ENCODE measurements around the gene STIM2. TPM values are rescaled to one million over a fixed set of nuclear protein-coding genes. Genes with fewer than 3 reads are reported as not detected.

Gene STIM2
- total and polyA plus RNA-seq, 4 experiments from 2014 or later, result 23.8 to 91.7 (median 62.7) TPM

GRCh38 chr4:26937567-26937966, 76.9 kb downstream of the STIM2 start:
- intact Hi-C loops (cut with micrococcal nuclease), result no loop called here
- H3K4me3 Mint-ChIP-seq, result no peak overlapping the region
- no peak overlapping the region for H3K27ac Mint-ChIP-seq
- H3K9me3 ChIP-seq (ENCODE audit: control insufficient read depth in 1 of 2, low read length in 2 of 2), result no peaks in the 10 kb centered on the region
- H3K4me3 ChIP-seq (ENCODE audit: low read length in 2 of 2), result no peak overlapping the region
- no peaks in the 10 kb centered on the region for H3K27me3 Mint-ChIP-seq
- peaks cover 73% of the 10 kb centered on the region for H3K4me1 ChIP-seq (ENCODE audit: insufficient read depth, low read length)
- POLR2A ChIA-PET (ENCODE audit: partially characterized antibody), result interaction anchor here (0.6 to 1.3 kb wide), 4 partner anchors 10 to 77 kb away, joined by 3 to 7 read pairs (median 5); partner anchors contain the start of gene STIM2
- peaks cover 2 to 4% of the 10 kb centered on the region in 2 donors for H3K36me3 Mint-ChIP-seq
- no peaks in the 10 kb centered on the region for H3K27me3 ChIP-seq (ENCODE audit: insufficient read depth, low read length)
- no peak overlapping the region for H3K27ac ChIP-seq (ENCODE audit: low read depth, low read length)
- H3K36me3 ChIP-seq (ENCODE audit: insufficient read depth, low read length), result no peaks in the 10 kb centered on the region
- DNase-seq, result no peak
- no peaks in the 10 kb centered on the region for H3K9me3 Mint-ChIP-seq
- H3K4me1 Mint-ChIP-seq, result peaks cover 54 to 78% (median 68%) of the 10 kb centered on the region in 4 donors
- CTCF ChIA-PET (ENCODE audit: partially characterized antibody), result interaction anchor here (0.9 to 1.1 kb wide), 2 partner anchors 63 to 108 kb away, joined by 3 read pairs; no protein-coding TSS in a partner anchor

- no peak overlapping the region for H3K4me3 Mint-ChIP-seq
- H3K27me3 ChIP-seq (ENCODE audit: insufficient read depth, low read length), result no peaks in the 10 kb centered on the region
- no peak for DNase-seq
- H3K4me3 ChIP-seq (ENCODE audit: low read length in 2 of 2), result no peak overlapping the region
- H3K4me1 Mint-ChIP-seq, result peaks cover 57 to 78% (median 69%) of the 10 kb centered on the region in 4 donors
- intact Hi-C loops (cut with micrococcal nuclease), result no loop called here
- H3K9me3 Mint-ChIP-seq, result no peaks in the 10 kb centered on the region
- H3K27ac ChIP-seq (ENCODE audit: low read depth, low read length), result no peak overlapping the region
- no peaks in the 10 kb centered on the region for H3K27me3 Mint-ChIP-seq
- peaks cover 76% of the 10 kb centered on the region for H3K4me1 ChIP-seq (ENCODE audit: insufficient read depth, low read length)
- ChIA-PET POLR2A (ENCODE audit: partially characterized antibody) (interaction anchor here (0.8 to 1.3 kb wide), 3 partner anchors 52 to 78 kb away, joined by 3 to 7 read pairs (median 4); partner anchors contain the start of gene STIM2), CTCF (ENCODE audit: partially characterized antibody) (interaction anchor here (0.9 to 1.1 kb wide), 2 partner anchors 62 to 109 kb away, joined by 3 read pairs; no protein-coding TSS in a partner anchor)
- no peaks in the 10 kb centered on the region for H3K36me3 ChIP-seq (ENCODE audit: insufficient read depth, low read length)
- peaks cover 0 to 4% of the 10 kb centered on the region in 2 donors for H3K36me3 Mint-ChIP-seq
- H3K9me3 ChIP-seq (ENCODE audit: control insufficient read depth in 1 of 2, low read length in 2 of 2), result no peaks in the 10 kb centered on the region
- H3K27ac Mint-ChIP-seq, result no peak overlapping the region
Observed at GRCh38 chr4:26938516-26938915, 77.9 kb downstream of the STIM2 start.

- H3K27ac Mint-ChIP-seq, result peak overlapping the region in 4 of 7 donors; percentile 3 to 68 (median 22)
- H3K27me3 Mint-ChIP-seq, result no peaks in the 10 kb centered on the region
- CTCF ChIA-PET (ENCODE audit: partially characterized antibody), result no interaction called here
- peak overlapping the region in 2 of 8 donors; percentile 16 to 57 for H3K4me3 Mint-ChIP-seq
- Histone ChIP-seq H3K27ac (ENCODE audit: low read depth, low read length) (no peak overlapping the region), H3K4me1 (ENCODE audit: insufficient read depth, low read length) (peaks cover 57% of the 10 kb centered on the region), H3K4me3 (ENCODE audit: low read length in 2 of 2) (no peak overlapping the region), H3K27me3 (ENCODE audit: insufficient read depth, low read length) (no peaks in the 10 kb centered on the region), H3K9me3 (ENCODE audit: control insufficient read depth in 1 of 2, low read length in 2 of 2) (no peaks in the 10 kb centered on the region), H3K36me3 (ENCODE audit: insufficient read depth, low read length) (no peaks in the 10 kb centered on the region)
- intact Hi-C loops (cut with micrococcal nuclease), result no loop called here
- DNase-seq, result no peak
- POLR2A ChIA-PET (ENCODE audit: partially characterized antibody), result no interaction called here
- peaks cover 7 to 9% of the 10 kb centered on the region in 2 donors for H3K36me3 Mint-ChIP-seq
- no peaks in the 10 kb centered on the region for H3K9me3 Mint-ChIP-seq
- peaks cover 47 to 77% (median 55%) of the 10 kb centered on the region in 4 donors for H3K4me1 Mint-ChIP-seq
Observed at GRCh38 chr4:26941951-26942350, 81.3 kb downstream of the STIM2 start.

GRCh38 chr4:26942871-26943270, 82.2 kb downstream of the STIM2 start:
- Histone ChIP-seq H3K4me1 (ENCODE audit: insufficient read depth, low read length) (peaks cover 51% of the 10 kb centered on the region), H3K36me3 (ENCODE audit: insufficient read depth, low read length) (no peaks in the 10 kb centered on the region), H3K27ac (ENCODE audit: low read depth, low read length) (no peak overlapping the region), H3K27me3 (ENCODE audit: insufficient read depth, low read length) (no peaks in the 10 kb centered on the region), H3K9me3 (ENCODE audit: control insufficient read depth in 1 of 2, low read length in 2 of 2) (no peaks in the 10 kb centered on the region), H3K4me3 (ENCODE audit: low read length in 2 of 2) (no peak overlapping the region)
- CTCF ChIA-PET (ENCODE audit: partially characterized antibody), result no interaction called here
- intact Hi-C loops (cut with micrococcal nuclease), result no loop called here
- Mint-ChIP-seq H3K4me3 (peak overlapping the region in 1 of 8 donors; percentile 29), H3K27ac (peak overlapping the region in 1 of 7 donors; percentile 40), H3K27me3 (no peaks in the 10 kb centered on the region), H3K4me1 (peaks cover 43 to 73% (median 53%) of the 10 kb centered on the region in 4 donors), H3K9me3 (no peaks in the 10 kb centered on the region), H3K36me3 (peaks cover 12 to 14% of the 10 kb centered on the region in 2 donors)
- POLR2A ChIA-PET (ENCODE audit: partially characterized antibody), result no interaction called here
- DNase-seq, result no peak

GRCh38 chr4:26943391-26943790, 82.8 kb downstream of the STIM2 start:
- Mint-ChIP-seq H3K4me1 (peaks cover 43 to 74% (median 54%) of the 10 kb centered on the region in 4 donors), H3K36me3 (peaks cover 13 to 19% of the 10 kb centered on the region in 2 donors), H3K27ac (no peak overlapping the region), H3K9me3 (peaks cover 0 to 1% (median 0%) of the 10 kb centered on the region in 8 donors), H3K4me3 (no peak overlapping the region), H3K27me3 (no peaks in the 10 kb centered on the region)
- H3K9me3 ChIP-seq (ENCODE audit: control insufficient read depth in 1 of 2, low read length in 2 of 2), result no peaks in the 10 kb centered on the region
- no peaks in the 10 kb centered on the region for H3K27me3 ChIP-seq (ENCODE audit: insufficient read depth, low read length)
- peaks cover 47% of the 10 kb centered on the region for H3K4me1 ChIP-seq (ENCODE audit: insufficient read depth, low read length)
- H3K27ac ChIP-seq (ENCODE audit: low read depth, low read length), result no peak overlapping the region
- ChIA-PET POLR2A (ENCODE audit: partially characterized antibody) (no interaction called here), CTCF (ENCODE audit: partially characterized antibody) (no interaction called here)
- no peak overlapping the region for H3K4me3 ChIP-seq (ENCODE audit: low read length in 2 of 2)
- H3K36me3 ChIP-seq (ENCODE audit: insufficient read depth, low read length), result no peaks in the 10 kb centered on the region
- intact Hi-C loops (cut with micrococcal nuclease), result no loop called here
- no peak for DNase-seq

- H3K9me3 ChIP-seq (ENCODE audit: control insufficient read depth in 1 of 2, low read length in 2 of 2), result no peaks in the 10 kb centered on the region
- peaks cover 19 to 26% of the 10 kb centered on the region in 2 donors for H3K36me3 Mint-ChIP-seq
- no peak for DNase-seq
- CTCF ChIA-PET (ENCODE audit: partially characterized antibody), result no interaction called here
- no peak overlapping the region for H3K4me3 Mint-ChIP-seq
- H3K27me3 ChIP-seq (ENCODE audit: insufficient read depth, low read length), result no peaks in the 10 kb centered on the region
- peaks cover 26% of the 10 kb centered on the region for H3K4me1 ChIP-seq (ENCODE audit: insufficient read depth, low read length)
- POLR2A ChIA-PET (ENCODE audit: partially characterized antibody), result no interaction called here
- peaks cover 0 to 7% (median 2%) of the 10 kb centered on the region in 8 donors for H3K9me3 Mint-ChIP-seq
- intact Hi-C loops (cut with micrococcal nuclease), result no loop called here
- no peaks in the 10 kb centered on the region for H3K27me3 Mint-ChIP-seq
- H3K27ac Mint-ChIP-seq, result no peak overlapping the region
- H3K27ac ChIP-seq (ENCODE audit: low read depth, low read length), result no peak overlapping the region
- H3K4me3 ChIP-seq (ENCODE audit: low read length in 2 of 2), result no peak overlapping the region
- no peaks in the 10 kb centered on the region for H3K36me3 ChIP-seq (ENCODE audit: insufficient read depth, low read length)
- H3K4me1 Mint-ChIP-seq, result peaks cover 28 to 51% (median 35%) of the 10 kb centered on the region in 4 donors
Observed at GRCh38 chr4:26945794-26946193, 85.2 kb downstream of the STIM2 start.

GRCh38 chr4:26947318-26947717, 86.7 kb downstream of the STIM2 start:
- Histone ChIP-seq H3K4me1 (ENCODE audit: insufficient read depth, low read length) (peaks cover 14% of the 10 kb centered on the region), H3K27me3 (ENCODE audit: insufficient read depth, low read length) (no peaks in the 10 kb centered on the region), H3K27ac (ENCODE audit: low read depth, low read length) (no peak overlapping the region), H3K4me3 (ENCODE audit: low read length in 2 of 2) (no peak overlapping the region), H3K9me3 (ENCODE audit: control insufficient read depth in 1 of 2, low read length in 2 of 2) (no peaks in the 10 kb centered on the region), H3K36me3 (ENCODE audit: insufficient read depth, low read length) (no peaks in the 10 kb centered on the region)
- H3K4me3 Mint-ChIP-seq, result no peak overlapping the region
- peaks cover 19 to 33% of the 10 kb centered on the region in 2 donors for H3K36me3 Mint-ChIP-seq
- ChIA-PET POLR2A (ENCODE audit: partially characterized antibody) (interaction anchor here (0.6 kb wide), 1 partner anchor 10 kb away, joined by 6 read pairs; no protein-coding TSS in a partner anchor), CTCF (ENCODE audit: partially characterized antibody) (interaction anchor here (0.9 kb wide), 1 partner anchor 17 kb away, joined by 3 read pairs; no protein-coding TSS in a partner anchor)
- H3K27ac Mint-ChIP-seq, result no peak overlapping the region
- intact Hi-C loops (cut with micrococcal nuclease), result no loop called here
- no peaks in the 10 kb centered on the region for H3K27me3 Mint-ChIP-seq
- DNase-seq, result no peak
- H3K4me1 Mint-ChIP-seq, result peaks cover 24 to 49% (median 34%) of the 10 kb centered on the region in 4 donors
- peaks cover 0 to 9% (median 4%) of the 10 kb centered on the region in 8 donors for H3K9me3 Mint-ChIP-seq
